Endothelial cell of umbilical vein (primary cell): ENCODE measurements around the gene CARD19.

ENCODE experiments used
- CTCF ChIP-seq, 2 donors: IDR thresholded peaks; 1 replicate in 1 of 2; 2 replicates in 1 of 2; pipeline ENCODE4 v1.5.1; 2011; ENCODE audit warnings: low read length in 2 of 2, mild to moderate bottlenecking in 2 of 2, moderate library complexity in 2 of 2, control low read depth in 1 of 2, inconsistent platforms in 1 of 2, low read depth in 1 of 2; ENCODE audit not compliant: insufficient read depth in 1 of 2; ENCODE audit errors: extremely low read depth in 1 of 2
- POLR2AphosphoS5 ChIP-seq: IDR thresholded peaks from 2 replicates; pipeline ENCODE4 v1.6.1; 2012; ENCODE audit warnings: low read depth, mild to moderate bottlenecking, control low read depth, low read length, moderate library complexity; ENCODE audit not compliant: insufficient read depth

- TF ChIP-seq CTCF (IDR thresholded peaks at IDR 0.05; ENCODE audit: extremely low read depth in 1 of 2, insufficient read depth in 1 of 2, low read depth in 1 of 2, low read length in 2 of 2): no peak
- TF ChIP-seq POLR2AphosphoS5: no peak
These were observed 45.9 kb downstream of the CARD19 start for GRCh38 chr9:93141771-93142483.
